SH-SY5Y (cell line): ENCODE data around the gene HIVEP3.

Experiments used
- GATA2 ChIP-seq: IDR thresholded peaks from 2 replicates; pipeline ENCODE4 v1.6.1; 2011; ENCODE audit warnings: mild to moderate bottlenecking, low read depth, low read length
- GATA3 ChIP-seq: IDR thresholded peaks from 2 replicates; pipeline ENCODE4 v1.6.1; 2011; ENCODE audit warnings: low read depth, mild to moderate bottlenecking, low read length, moderate library complexity

- TF ChIP-seq GATA3 = no peak
- no peak for TF ChIP-seq GATA2
Measured at GRCh38 chr1:41846625-41847405, 71.9 kb downstream of the HIVEP3 start.
